ENCODE measurements around the gene CTNNA1. TPM values are rescaled to one million over a fixed set of nuclear protein-coding genes. Genes with fewer than 3 reads are reported as not detected.

Gene CTNNA1
- total and polyA plus RNA-seq, 9 of the 15 experiments (the other 6 are each of a cell fraction or from before 2014, with no cell fraction given) = 29.6 to 117 (median 89.1) TPM

GRCh38 chr5:138974227-138975063, 221.2 kb downstream of the CTNNA1 start (continued):
- TF ChIP-seq MXD1 (CRISPR knock-in tag; IDR thresholded peaks at IDR 0.05; ENCODE audit: borderline replicate concordance, poor library complexity, severe bottlenecking) (no peak), BCL6 (CRISPR knock-in tag; IDR thresholded peaks at IDR 0.05) (no peak), POLR2AphosphoS2 (IDR thresholded peaks at IDR 0.05; ENCODE audit: low read length) (no peak), CTBP1 (IDR thresholded peaks at IDR 0.05; ENCODE audit: borderline replicate concordance) (peak; percentile 34; the same call in 1 of the 2 replicates), ZNF134 (CRISPR knock-in tag; conservative IDR thresholded peaks at IDR 0.05) (no peak; the same call in 1 of the 2 replicates), FOSL1 (tag; conservative IDR thresholded peaks at IDR 0.05) (no peak), U2AF1 (optimal IDR thresholded peaks at IDR 0.05; ENCODE audit: low read depth, low read length) (no peak), NR2C1 (IDR thresholded peaks at IDR 0.05) (no peak), NR2C1 (tag; IDR thresholded peaks at IDR 0.05) (peak; percentile 33; the same call in 1 of the 2 replicates), ZNF318 (IDR thresholded peaks at IDR 0.05; ENCODE audit: borderline replicate concordance in 1 of 2, low read depth in 1 of 2) (no peak), SMARCA5 (IDR thresholded peaks at IDR 0.05) (no peak), ZNF384 (IDR thresholded peaks at IDR 0.05; ENCODE audit: low read depth, low read length) (no peak), SMAD1 (IDR thresholded peaks at IDR 0.05; ENCODE audit: low read depth, low read length, partially characterized antibody) (no peak), TCFL5 (CRISPR knock-in tag; conservative IDR thresholded peaks at IDR 0.05) (no peak), IRF2 (CRISPR knock-in tag; IDR thresholded peaks at IDR 0.05) (no peak), DNMT1 (IDR thresholded peaks at IDR 0.05) (no peak)
- TF ChIP-seq, protein P1, sequence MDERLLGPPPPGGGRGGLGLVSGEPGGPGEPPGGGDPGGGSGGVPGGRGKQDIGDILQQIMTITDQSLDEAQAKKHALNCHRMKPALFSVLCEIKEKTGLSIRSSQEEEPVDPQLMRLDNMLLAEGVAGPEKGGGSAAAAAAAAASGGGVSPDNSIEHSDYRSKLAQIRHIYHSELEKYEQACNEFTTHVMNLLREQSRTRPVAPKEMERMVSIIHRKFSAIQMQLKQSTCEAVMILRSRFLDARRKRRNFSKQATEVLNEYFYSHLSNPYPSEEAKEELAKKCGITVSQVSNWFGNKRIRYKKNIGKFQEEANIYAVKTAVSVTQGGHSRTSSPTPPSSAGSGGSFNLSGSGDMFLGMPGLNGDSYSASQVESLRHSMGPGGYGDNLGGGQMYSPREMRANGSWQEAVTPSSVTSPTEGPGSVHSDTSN (CRISPR knock-in tag; IDR thresholded peaks at IDR 0.05; ENCODE audit: low read depth) = peak; percentile 61
- TF ChIP-seq, protein P1 (tag; conservative IDR thresholded peaks at IDR 0.05; ENCODE audit: low read depth) = peak; percentile 100

All from K562 (cell line).